Prostate gland (tissue), 2 donors: ENCODE data around the gene PRPF38A. TPM values are rescaled to one million over a fixed set of nuclear protein-coding genes. Genes with fewer than 3 reads are reported as not detected.
"Not testable (repeated sequence)": the region's sequence is repeated elsewhere in the genome, so short reads cannot be mapped to it uniquely, and the experiment has no call there.

Experiments used
- DNase-seq: peaks from one replicate; pipeline ENCODE4 v3.0.0-alpha.2; 2019; ENCODE audit warnings: low spot score
- H3K27ac ChIP-seq, 2 donors: fragments of 200-600 bp; sonication (generic); 2 replicates each; pipeline ENCODE4 v1.5.1; 2017 to 2019
- H3K27me3 ChIP-seq: fragments of 200-600 bp; sonication (generic); replicated peaks from 2 replicates; pipeline ENCODE4 v1.5.1; 2019; ENCODE audit not compliant: insufficient read depth
- H3K36me3 ChIP-seq, 2 donors: fragments of 200-600 bp; sonication (generic); 1 replicate in 1 of 2; 2 replicates in 1 of 2; pipeline versions ENCODE4 v1.5.1 to v1.8.1; 2017 to 2019
- H3K4me1 ChIP-seq: fragments of 200-600 bp; sonication (generic); replicated peaks from 2 replicates; pipeline ENCODE4 v1.5.1; 2019
- H3K4me3 ChIP-seq, 2 donors: fragments of 200-600 bp; sonication (generic); 2 replicates each; pipeline ENCODE4 v1.5.1; 2017 to 2019
- H3K9me3 ChIP-seq: fragments of 200-600 bp; sonication (generic); 2 replicates; pipeline ENCODE4 v1.5.1; 2017
- POLR2A ChIP-seq: fragments of 450-650 bp; IDR thresholded peaks from one replicate; pipeline ENCODE4 v1.6.1; 2016; ENCODE audit warnings: antibody characterized with exemption, mild to moderate bottlenecking
- POLR2AphosphoS5 ChIP-seq: sonication (generic); formaldehyde crosslinking; IDR thresholded peaks from one replicate; pipeline ENCODE4 v1.6.1; 2017; ENCODE audit warnings: antibody characterized with exemption
- WGBS: methylation state at CpG from one replicate; pipeline ENCODE4 v1.1.5; 2018; 5-methylcytosine and 5-hydroxymethylcytosine counted together
- intact Hi-C: fragments of 100-400 bp; cut with DNase I; formaldehyde crosslinking; loops from one replicate; pipeline ENCODE4 v1.14.2; 2022
- total RNA-seq, 2 donors: library from RNA; depleted of rRNA; stranded (reverse); fragments of >200 nt; gene quantifications; one replicate each; pipeline ENCODE4 v1.1.0, GENCODE V29; 2016
- TF ChIP-seq, protein P1 (sequence below), 4 experiments: fragments of 200-600 bp in 2 of 4; fragments of 450-650 bp in 2 of 4; sonication (generic) in 2 of 4; IDR thresholded peaks; 1 replicate in 3 of 4; 2 replicates in 1 of 4; pipeline ENCODE4 v1.5.1; 2016 to 2019; ENCODE audit warnings: antibody characterized with exemption in 4 of 4, mild to moderate bottlenecking in 2 of 4, moderate library complexity in 2 of 4

Gene PRPF38A
- total RNA-seq, 2 donors from 2014 or later: 15.3 to 24.8 TPM

- intact Hi-C loops: loop anchor here (2.0 to 10.0 kb wide), 3 partner anchors 38 to 320 kb away; partner anchors contain the start of genes ORC1, PRPF38A and ZFYVE9
- 89% methylated on average over 5 of the region's 5 CpGs for WGBS
Measured at GRCh38 chr1:52367272-52367671, 37.1 kb upstream of the PRPF38A start.

GRCh38 chr1:52368383-52369172 is 35.8 kb upstream of the PRPF38A start:
- Histone ChIP-seq H3K36me3 (no peaks in the 10 kb centered on the region), H3K9me3 (no peaks in the 10 kb centered on the region), H3K27me3 (no peaks in the 10 kb centered on the region), H3K4me1 (no peaks in the 10 kb centered on the region), H3K27ac (peak overlapping the region; percentile 74 to 79), H3K4me3 (peak overlapping the region; percentile 37)
- peak; percentile 57 for TF ChIP-seq POLR2AphosphoS5
- no peak for TF ChIP-seq POLR2A
- WGBS: 4% methylated on average over 32 of the region's 51 CpGs
- peak; percentile 60 for DNase-seq
- intact Hi-C loops: loop anchor here (5.0 to 10.0 kb wide), 2 partner anchors 224 to 319 kb away; partner anchors contain the start of gene ZFYVE9

More at GRCh38 chr1:52367272-52367671, 37.1 kb upstream of the PRPF38A start:
- Histone ChIP-seq H3K36me3 (no peaks in the 10 kb centered on the region), H3K4me3 (no peak overlapping the region), H3K27ac (no peak overlapping the region), H3K9me3 (no peaks in the 10 kb centered on the region), H3K4me1 (no peaks in the 10 kb centered on the region), H3K27me3 (no peaks in the 10 kb centered on the region)
- no peak for DNase-seq
- TF ChIP-seq POLR2AphosphoS5 (no peak), POLR2A (no peak)
- TF ChIP-seq, protein P1, sequence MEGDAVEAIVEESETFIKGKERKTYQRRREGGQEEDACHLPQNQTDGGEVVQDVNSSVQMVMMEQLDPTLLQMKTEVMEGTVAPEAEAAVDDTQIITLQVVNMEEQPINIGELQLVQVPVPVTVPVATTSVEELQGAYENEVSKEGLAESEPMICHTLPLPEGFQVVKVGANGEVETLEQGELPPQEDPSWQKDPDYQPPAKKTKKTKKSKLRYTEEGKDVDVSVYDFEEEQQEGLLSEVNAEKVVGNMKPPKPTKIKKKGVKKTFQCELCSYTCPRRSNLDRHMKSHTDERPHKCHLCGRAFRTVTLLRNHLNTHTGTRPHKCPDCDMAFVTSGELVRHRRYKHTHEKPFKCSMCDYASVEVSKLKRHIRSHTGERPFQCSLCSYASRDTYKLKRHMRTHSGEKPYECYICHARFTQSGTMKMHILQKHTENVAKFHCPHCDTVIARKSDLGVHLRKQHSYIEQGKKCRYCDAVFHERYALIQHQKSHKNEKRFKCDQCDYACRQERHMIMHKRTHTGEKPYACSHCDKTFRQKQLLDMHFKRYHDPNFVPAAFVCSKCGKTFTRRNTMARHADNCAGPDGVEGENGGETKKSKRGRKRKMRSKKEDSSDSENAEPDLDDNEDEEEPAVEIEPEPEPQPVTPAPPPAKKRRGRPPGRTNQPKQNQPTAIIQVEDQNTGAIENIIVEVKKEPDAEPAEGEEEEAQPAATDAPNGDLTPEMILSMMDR (IDR thresholded peaks at IDR 0.05): no peak

GRCh38 chr1:52369851-52370250 is 34.6 kb upstream of the PRPF38A start:
- H3K27ac ChIP-seq: not testable (repeated sequence)
- WGBS: 36% methylated on average over 1 of the region's 1 CpG

DNA sequence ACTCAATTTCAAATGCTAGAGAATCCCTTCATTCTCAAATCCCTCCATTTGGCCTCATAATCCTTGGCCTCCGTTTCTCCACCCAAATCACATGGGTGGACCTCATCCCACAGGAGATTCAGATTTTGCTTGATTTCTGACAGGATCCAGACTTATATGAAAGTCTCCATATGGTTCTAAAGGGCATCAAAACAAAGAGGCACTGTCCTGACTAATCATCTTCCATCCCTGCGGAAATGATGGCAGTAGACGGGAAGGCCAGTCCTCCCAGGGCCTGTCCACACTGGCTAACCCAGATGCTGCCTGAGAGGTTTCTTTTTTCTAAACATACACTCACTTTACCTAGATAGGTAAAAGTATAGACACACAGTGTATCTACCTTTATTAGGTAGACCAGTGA is 19.0 kb upstream of the PRPF38A start:
- Histone ChIP-seq H3K4me1 (no peaks in the 10 kb centered on the region), H3K27me3 (no peaks in the 10 kb centered on the region), H3K36me3 (no peaks in the 10 kb centered on the region), H3K4me3 (no peak overlapping the region), H3K27ac (no peak overlapping the region), H3K9me3 (no peaks in the 10 kb centered on the region)
- 97% methylated on average over 3 of the region's 3 CpGs for WGBS
- DNase-seq: no peak
- TF ChIP-seq, protein P1 (IDR thresholded peaks at IDR 0.05): no peak
- TF ChIP-seq POLR2AphosphoS5 (no peak), POLR2A (no peak)
- intact Hi-C loops: no loop called here

More at GRCh38 chr1:52369851-52370250, 34.6 kb upstream of the PRPF38A start:
- not testable (repeated sequence) for H3K4me3 ChIP-seq, H3K9me3 ChIP-seq, DNase-seq, H3K4me1 ChIP-seq, H3K27me3 ChIP-seq, H3K36me3 ChIP-seq
- intact Hi-C loops: loop anchor here (5.0 to 10.0 kb wide), 2 partner anchors 225 to 317 kb away; partner anchors contain the start of gene ZFYVE9

DNA sequence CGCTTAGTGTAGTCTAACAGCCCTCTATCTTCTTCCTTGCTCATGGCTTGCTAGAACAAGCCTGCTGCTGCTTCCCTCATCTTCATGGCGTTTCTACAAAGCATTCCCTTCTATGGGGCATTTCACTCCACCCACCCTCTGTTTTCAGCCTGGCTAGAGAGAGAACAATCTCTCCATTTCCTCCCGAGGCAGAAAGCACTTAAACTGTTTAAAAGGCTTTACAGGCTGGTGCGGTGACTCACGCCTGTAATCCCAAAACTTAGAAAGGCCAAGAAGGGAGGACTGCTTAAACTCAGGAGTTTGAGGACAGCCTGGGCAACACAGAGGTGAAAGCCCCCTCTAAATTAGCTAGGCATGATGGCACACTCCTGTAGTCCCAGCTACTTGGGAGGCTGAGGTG is 17.9 kb upstream of the PRPF38A start:
- 68% methylated on average over 5 of the region's 5 CpGs for WGBS

More for the DNA sequence above, 17.9 kb upstream of the PRPF38A start:
- Histone ChIP-seq H3K9me3 (no peaks in the 10 kb centered on the region), H3K36me3 (no peaks in the 10 kb centered on the region), H3K4me1 (no peaks in the 10 kb centered on the region), H3K27me3 (no peaks in the 10 kb centered on the region), H3K4me3 (no peak overlapping the region), H3K27ac (no peak overlapping the region)
- intact Hi-C loops: no loop called here
- DNase-seq: no peak
- TF ChIP-seq POLR2A: no peak
- TF ChIP-seq, protein P1 (IDR thresholded peaks at IDR 0.05): no peak
- no peak for TF ChIP-seq POLR2AphosphoS5
